Activated CD4-positive, alpha-beta memory T cell treated with anti-CD3 and anti-CD28 coated beads, Interleukin-2, amount 10 ng/mL, durations not matched to agents 7 days and 5 days (primary cell): ENCODE data around the gene CCNK. TPM values are rescaled to one million over a fixed set of nuclear protein-coding genes. Genes with fewer than 3 reads are reported as not detected.

Experiments
- CTCF ChIA-PET: fragments of 350-600 bp; sonication (Branson Sonifier 250); formaldehyde crosslinking; loops from one replicate; lab custom pipeline; 2021; ENCODE audit warnings: antibody characterized with exemption, inconsistent platforms; lab: Charles Lee
- POLR2A ChIA-PET: fragments of 350-600 bp; sonication (Branson Sonifier 250); formaldehyde crosslinking; loops from one replicate; lab custom pipeline; 2021; ENCODE audit warnings: antibody characterized with exemption; lab: Charles Lee
- DNase-seq: peaks from one replicate; pipeline ENCODE4 v3.0.0-alpha.2; 2020
- H3K27ac Mint-ChIP-seq: one replicate; pipeline ENCODE4 v1.8.0; 2021; ENCODE audit warnings: mild to moderate bottlenecking, mixed read lengths
- H3K27me3 Mint-ChIP-seq: one replicate; pipeline ENCODE4 v1.8.0; 2021; ENCODE audit warnings: mixed read lengths
- H3K36me3 Mint-ChIP-seq: one replicate; pipeline ENCODE4 v1.8.0; 2021; ENCODE audit warnings: low read depth, mixed read lengths
- H3K4me1 Mint-ChIP-seq: one replicate; pipeline ENCODE4 v1.8.0; 2021; ENCODE audit warnings: mixed read lengths
- H3K4me3 Mint-ChIP-seq: one replicate; pipeline ENCODE4 v1.8.0; 2021; ENCODE audit warnings: mild to moderate bottlenecking, mixed read lengths
- H3K9me3 Mint-ChIP-seq: one replicate; pipeline ENCODE4 v1.8.0; 2021; ENCODE audit warnings: mixed read lengths
- total RNA-seq, 2 experiments: library from RNA; stranded (reverse); gene quantifications; one replicate each; pipeline ENCODE4 v1.2.3, GENCODE V29; 2021

The CCNK gene
- total RNA-seq, 2 experiments from 2014 or later = 79.2 to 83.7 TPM

- DNase-seq = no peak
- H3K4me3 Mint-ChIP-seq = no peak overlapping the region
- no peaks in the 10 kb centered on the region for H3K27me3 Mint-ChIP-seq
- CTCF ChIA-PET = no interaction called here
- H3K36me3 Mint-ChIP-seq = peaks cover 6% of the 10 kb centered on the region
- H3K4me1 Mint-ChIP-seq = peaks cover 17% of the 10 kb centered on the region
- POLR2A ChIA-PET = interaction anchor here (1.8 kb wide), 1 partner anchor 18 kb away, joined by 4 read pairs; no protein-coding TSS in a partner anchor
- no peaks in the 10 kb centered on the region for H3K9me3 Mint-ChIP-seq
- no peak overlapping the region for H3K27ac Mint-ChIP-seq
Measured at GRCh38 chr14:99468836-99469592, 12.2 kb upstream of the CCNK start.

- H3K27ac Mint-ChIP-seq = no peak overlapping the region
- H3K4me1 Mint-ChIP-seq = peaks cover 18% of the 10 kb centered on the region
- H3K9me3 Mint-ChIP-seq = no peaks in the 10 kb centered on the region
- no peak overlapping the region for H3K4me3 Mint-ChIP-seq
- H3K36me3 Mint-ChIP-seq = no peaks in the 10 kb centered on the region
- DNase-seq = no peak
- ChIA-PET POLR2A (interaction anchor here (1.9 kb wide), 1 partner anchor 9 kb away, joined by 10 read pairs; the partner anchor contains the start of genes CCNK and SETD3), CTCF (no interaction called here)
- H3K27me3 Mint-ChIP-seq = no peaks in the 10 kb centered on the region
Measured at GRCh38 chr14:99471731-99472130, 9.5 kb upstream of the CCNK start.

GRCh38 chr14:99472937-99473336 is 8.3 kb upstream of the CCNK start:
- no peaks in the 10 kb centered on the region for H3K9me3 Mint-ChIP-seq
- no peak for DNase-seq
- CTCF ChIA-PET = no interaction called here
- H3K27ac Mint-ChIP-seq = no peak overlapping the region
- H3K4me3 Mint-ChIP-seq = no peak overlapping the region
- peaks cover 20% of the 10 kb centered on the region for H3K4me1 Mint-ChIP-seq
- POLR2A ChIA-PET = no interaction called here
- H3K36me3 Mint-ChIP-seq = no peaks in the 10 kb centered on the region
- H3K27me3 Mint-ChIP-seq = no peaks in the 10 kb centered on the region

- H3K4me1 Mint-ChIP-seq = peaks cover 21% of the 10 kb centered on the region
- no peak overlapping the region for H3K4me3 Mint-ChIP-seq
- DNase-seq = no peak
- H3K9me3 Mint-ChIP-seq = no peaks in the 10 kb centered on the region
- H3K36me3 Mint-ChIP-seq = peaks cover under 1% of the 10 kb centered on the region
- ChIA-PET POLR2A (no interaction called here), CTCF (no interaction called here)
- H3K27me3 Mint-ChIP-seq = no peaks in the 10 kb centered on the region
- no peak overlapping the region for H3K27ac Mint-ChIP-seq
Measured at GRCh38 chr14:99473458-99473857, 7.8 kb upstream of the CCNK start.

GRCh38 chr14:99475179-99475578 is 6.0 kb upstream of the CCNK start:
- no peak for DNase-seq
- Mint-ChIP-seq H3K4me3 (no peak overlapping the region), H3K27me3 (no peaks in the 10 kb centered on the region), H3K9me3 (no peaks in the 10 kb centered on the region), H3K36me3 (peaks cover 6% of the 10 kb centered on the region), H3K27ac (no peak overlapping the region), H3K4me1 (peaks cover 23% of the 10 kb centered on the region)
- POLR2A ChIA-PET = no interaction called here
- CTCF ChIA-PET = no interaction called here

- ChIA-PET POLR2A (no interaction called here), CTCF (no interaction called here)
- peaks cover 6% of the 10 kb centered on the region for H3K36me3 Mint-ChIP-seq
Measured at GRCh38 chr14:99475660-99476059, 5.5 kb upstream of the CCNK start.

GRCh38 chr14:99476864-99477263 is 4.3 kb upstream of the CCNK start:
- Mint-ChIP-seq H3K27me3 (no peaks in the 10 kb centered on the region), H3K36me3 (peaks cover 10% of the 10 kb centered on the region), H3K4me3 (no peak overlapping the region), H3K4me1 (peaks cover 25% of the 10 kb centered on the region), H3K27ac (no peak overlapping the region), H3K9me3 (no peaks in the 10 kb centered on the region)
- no peak for DNase-seq
- ChIA-PET POLR2A (no interaction called here), CTCF (no interaction called here)

More at GRCh38 chr14:99475660-99476059, 5.5 kb upstream of the CCNK start:
- DNase-seq = no peak
- Mint-ChIP-seq H3K4me3 (no peak overlapping the region), H3K27me3 (no peaks in the 10 kb centered on the region), H3K27ac (no peak overlapping the region), H3K4me1 (peaks cover 23% of the 10 kb centered on the region), H3K9me3 (no peaks in the 10 kb centered on the region)

- CTCF ChIA-PET = no interaction called here
- Mint-ChIP-seq H3K9me3 (no peaks in the 10 kb centered on the region), H3K36me3 (peaks cover 10% of the 10 kb centered on the region), H3K27ac (no peak overlapping the region), H3K4me3 (no peak overlapping the region), H3K4me1 (peaks cover 34% of the 10 kb centered on the region), H3K27me3 (no peaks in the 10 kb centered on the region)
- POLR2A ChIA-PET = no interaction called here
- no peak for DNase-seq
Measured at GRCh38 chr14:99478128-99478527, 3.1 kb upstream of the CCNK start.

- peaks cover 10% of the 10 kb centered on the region for H3K36me3 Mint-ChIP-seq
- CTCF ChIA-PET = interaction anchor here (1.7 kb wide), 1 partner anchor 10 kb away, joined by 4 read pairs; no protein-coding TSS in a partner anchor
- H3K9me3 Mint-ChIP-seq = no peaks in the 10 kb centered on the region
- H3K27me3 Mint-ChIP-seq = no peaks in the 10 kb centered on the region
- peak overlapping the region; percentile 83 for H3K27ac Mint-ChIP-seq
- peaks cover 45% of the 10 kb centered on the region for H3K4me1 Mint-ChIP-seq
- no peak for DNase-seq
- POLR2A ChIA-PET = interaction anchor here (0.7 to 1.9 kb wide), 3 partner anchors 8 to 201 kb away, joined by 3 to 20 read pairs (median 10); no protein-coding TSS in a partner anchor
- H3K4me3 Mint-ChIP-seq = peak overlapping the region; percentile 97
Measured at GRCh38 chr14:99479160-99479905, 1.9 kb upstream of the CCNK start.

- Mint-ChIP-seq H3K27ac (peak within 1 kb of the TSS; percentile 94), H3K27me3 (no peaks in the 10 kb centered on the region), H3K4me1 (peaks cover 46% of the 10 kb centered on the region), H3K4me3 (peak within 1 kb of the TSS; percentile 97), H3K36me3 (peaks cover 10% of the 10 kb centered on the region), H3K9me3 (no peaks in the 10 kb centered on the region)
- ChIA-PET POLR2A (interaction anchor here (0.7 to 2.6 kb wide), 19 partner anchors 9 to 204 kb away, joined by 3 to 20 read pairs (median 4); partner anchors contain the start of genes CCDC85C and CYP46A1), CTCF (interaction anchor here (0.6 to 3.4 kb wide), 8 partner anchors 9 to 91 kb away, joined by 3 to 16 read pairs (median 4); no protein-coding TSS in a partner anchor)
- DNase-seq = peak; percentile 40
Measured at GRCh38 chr14:99479906-99480869, 1.0 kb upstream of the CCNK start, which contains the start of gene SETD3. Gene SETD3 (minus strand): TSS chr14:99480859. CDS start chr14:99465805, 15,054 bp downstream.

- ChIA-PET CTCF (interaction anchor here (1.1 to 3.4 kb wide), 5 partner anchors 9 to 93 kb away, joined by 3 to 16 read pairs (median 7); no protein-coding TSS in a partner anchor), POLR2A (interaction anchor here (1.0 to 2.6 kb wide), 7 partner anchors 9 to 113 kb away, joined by 4 to 11 read pairs (median 7); no protein-coding TSS in a partner anchor)
- Mint-ChIP-seq H3K36me3 (peaks cover 10% of the 10 kb centered on the region), H3K9me3 (no peaks in the 10 kb centered on the region), H3K27me3 (no peaks in the 10 kb centered on the region), H3K4me3 (peak overlapping the region; percentile 96), H3K27ac (peak overlapping the region; percentile 94), H3K4me1 (peaks cover 46% of the 10 kb centered on the region)
- DNase-seq = no peak
Measured at GRCh38 chr14:99481745-99482099, 513 bp downstream of the CCNK start.

- DNase-seq = no peak
- Mint-ChIP-seq H3K4me3 (no peak overlapping the region), H3K36me3 (peaks cover 4% of the 10 kb centered on the region), H3K27ac (no peak overlapping the region), H3K27me3 (no peaks in the 10 kb centered on the region), H3K4me1 (peaks cover 32% of the 10 kb centered on the region), H3K9me3 (no peaks in the 10 kb centered on the region)
- ChIA-PET POLR2A (no interaction called here), CTCF (no interaction called here)
Measured at GRCh38 chr14:99484106-99484505, 2.9 kb downstream of the CCNK start.
